AG09319 (cell line): ENCODE measurements around the gene AKR1C2.
A peak's percentile ranks its signal among the peaks of the same experiment; 100 is the strongest.
"Not testable (repeated sequence)": the region's sequence is repeated elsewhere in the genome, so short reads cannot be mapped to it uniquely, and the experiment has no call there.

ENCODE experiments used
- DNase-seq: peaks from one replicate; pipeline ENCODE4 v3.0.0-alpha.2; 2010; ENCODE audit warnings: low read depth; ENCODE audit errors: extremely low read depth
- TF ChIP-seq, protein P1 (sequence below): IDR thresholded peaks from 2 replicates; pipeline ENCODE4 v1.5.1; 2011; ENCODE audit warnings: low read depth, mild to moderate bottlenecking, inconsistent platforms, low read length, moderate library complexity

Gene AKR1C2

DNA sequence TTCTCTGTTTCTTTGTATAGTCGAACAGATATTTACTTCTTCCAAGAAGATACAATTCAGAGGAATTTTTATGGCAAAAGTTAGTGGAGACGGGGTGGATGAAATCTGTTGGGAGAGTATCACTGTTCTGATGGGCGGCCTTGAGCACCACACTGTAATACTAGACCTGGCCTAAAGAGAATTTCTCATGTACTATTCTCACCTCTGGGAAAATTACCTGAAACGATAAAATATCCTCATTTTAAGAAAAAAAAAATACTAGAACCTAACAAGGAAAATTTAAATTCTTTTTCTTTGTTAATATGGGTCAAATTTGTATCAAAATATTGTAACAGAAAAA, 39.9 kb downstream of the AKR1C2 start:
- not testable (repeated sequence) for DNase-seq

DNA sequence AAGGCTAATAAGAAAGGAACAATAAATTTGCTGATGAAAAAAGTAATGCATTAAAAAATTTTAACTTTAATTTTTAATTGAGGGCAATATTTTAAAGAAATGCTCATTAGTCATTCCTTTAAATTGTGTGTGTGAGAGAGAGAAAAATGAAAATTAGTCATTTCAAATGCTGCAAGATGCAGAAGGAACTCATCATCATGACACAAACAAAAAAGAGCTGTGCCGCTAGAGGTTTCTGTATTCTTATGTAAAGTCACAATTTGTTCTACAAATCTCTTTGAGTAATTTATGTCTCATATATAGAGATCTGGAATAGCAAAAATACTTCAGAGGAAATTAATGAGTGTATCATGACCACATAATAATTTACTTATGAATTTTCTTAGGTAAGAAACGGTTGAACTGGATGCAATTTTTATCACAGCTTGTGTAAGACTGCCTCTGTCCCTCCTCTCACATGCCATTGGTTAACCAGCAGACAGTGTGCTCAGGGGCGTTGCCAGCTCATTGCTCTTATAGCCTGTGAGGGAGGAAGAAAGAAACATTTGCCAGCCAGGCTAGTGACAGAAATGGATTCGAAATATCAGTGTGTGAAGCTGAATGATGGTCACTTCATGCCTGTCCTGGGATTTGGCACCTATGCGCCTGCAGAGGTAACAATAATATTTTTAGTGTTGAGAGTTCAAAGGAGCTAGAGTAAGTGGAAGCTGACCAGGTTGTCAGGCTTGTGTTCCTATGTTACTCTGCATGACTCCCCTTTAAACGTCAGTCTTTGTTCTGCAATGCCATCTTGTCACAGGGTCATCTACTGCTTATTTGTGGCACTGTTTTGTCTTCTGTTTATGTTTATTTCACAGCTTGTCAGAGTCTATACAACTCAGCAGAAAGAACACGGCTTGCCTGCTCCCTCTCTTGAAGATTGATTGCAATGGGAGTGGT, 40.5 kb downstream of the AKR1C2 start, which contains the start of gene AKR1C1:
AKR1C1 (plus strand) TSS at position 540 of the 939 bp plus-strand sequence; CDS start at position 570, 30 bp downstream.
- DNase-seq = not testable (repeated sequence)

DNA sequence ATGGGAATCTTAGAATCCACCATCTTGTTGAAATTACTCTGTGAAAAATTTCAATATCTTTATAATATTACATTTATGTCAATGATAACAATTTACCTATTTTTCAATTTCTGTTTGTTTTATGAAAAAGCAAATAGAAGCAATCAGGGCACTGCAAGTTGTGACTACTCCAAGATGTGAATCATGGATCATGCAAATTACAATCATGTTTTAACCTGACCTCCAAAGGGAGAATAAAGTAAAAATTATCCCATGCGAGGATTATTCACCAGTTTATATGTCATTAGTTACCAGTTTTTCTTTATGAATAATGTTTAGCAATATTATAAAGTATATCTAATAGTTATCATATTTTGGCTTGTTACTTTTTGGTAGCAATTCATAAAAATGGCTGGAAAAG, 41.3 kb downstream of the AKR1C2 start:
- not testable (repeated sequence) for DNase-seq

DNA sequence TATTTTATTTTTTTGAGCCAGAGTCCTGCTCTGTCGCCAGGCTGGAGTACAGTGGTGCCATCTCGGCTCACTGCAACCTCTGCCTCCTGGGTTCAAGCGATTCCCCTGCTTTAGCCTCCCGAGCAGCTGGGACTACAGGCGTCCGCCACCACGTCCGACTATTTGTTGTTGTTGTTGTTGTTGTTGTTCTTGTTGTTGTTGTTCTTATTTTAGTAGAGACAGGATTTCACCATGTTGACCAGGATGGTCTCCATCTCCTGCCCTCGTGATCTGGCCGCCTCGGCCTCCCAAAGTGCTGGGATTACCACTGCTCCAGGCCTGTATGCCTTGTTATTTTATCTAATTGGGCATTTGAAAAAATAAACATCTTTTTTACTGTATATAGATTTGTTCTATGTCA, 42.1 kb downstream of the AKR1C2 start:
- not testable (repeated sequence) for DNase-seq

DNA sequence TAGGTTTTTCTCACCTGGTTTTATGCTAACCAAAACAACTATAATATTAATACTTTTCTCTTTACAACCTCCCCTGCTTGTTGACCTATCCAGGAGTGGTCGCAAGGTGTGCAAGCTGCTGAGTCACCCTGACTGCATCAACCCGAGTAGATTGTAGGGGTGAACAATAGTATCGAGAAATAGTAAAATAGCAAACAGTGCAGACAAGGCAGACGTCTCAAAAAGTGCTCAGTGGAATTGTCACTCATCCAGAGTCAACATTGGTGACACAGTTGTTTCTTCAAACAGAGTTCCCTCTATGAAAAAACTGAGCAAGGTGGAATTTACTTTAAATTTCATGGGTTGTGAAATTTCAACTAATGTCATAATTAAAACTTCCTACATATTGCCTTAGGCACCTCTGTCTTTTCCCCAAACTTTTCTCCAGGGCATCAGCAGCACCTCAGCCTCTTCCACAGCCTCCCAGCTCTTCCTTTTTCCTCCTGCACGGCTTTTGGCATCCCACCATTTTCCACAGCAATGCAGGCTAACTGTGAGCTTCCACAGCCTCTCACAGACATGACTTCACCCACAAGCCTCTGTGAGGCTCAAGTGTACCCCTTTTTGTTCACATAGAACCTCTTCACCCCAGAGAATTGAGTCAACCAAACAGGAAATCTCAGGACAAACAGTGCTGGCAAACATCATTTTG, 46.6 kb downstream of the AKR1C2 start:
- not testable (repeated sequence) for DNase-seq

DNA sequence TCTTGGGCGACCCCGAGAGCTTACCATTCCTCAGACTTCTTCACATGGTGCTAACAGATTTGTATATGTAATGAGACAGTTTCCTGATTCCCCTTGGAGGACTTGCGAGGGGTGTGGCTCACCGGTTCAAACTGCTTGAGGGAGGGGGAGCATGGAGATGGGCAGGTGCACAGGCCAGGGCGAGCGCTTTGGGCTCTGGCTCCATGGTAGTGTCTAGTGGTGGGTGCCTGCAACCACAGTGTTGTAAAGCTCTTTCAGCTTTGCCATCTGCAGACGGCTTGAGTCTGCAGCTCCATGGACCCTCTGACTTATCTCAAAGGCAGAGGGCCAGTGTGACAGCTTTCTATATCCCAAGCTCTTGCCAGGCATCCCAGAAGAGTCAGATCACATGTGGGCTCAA, 47.6 kb downstream of the AKR1C2 start:
- not testable (repeated sequence) for DNase-seq

DNA sequence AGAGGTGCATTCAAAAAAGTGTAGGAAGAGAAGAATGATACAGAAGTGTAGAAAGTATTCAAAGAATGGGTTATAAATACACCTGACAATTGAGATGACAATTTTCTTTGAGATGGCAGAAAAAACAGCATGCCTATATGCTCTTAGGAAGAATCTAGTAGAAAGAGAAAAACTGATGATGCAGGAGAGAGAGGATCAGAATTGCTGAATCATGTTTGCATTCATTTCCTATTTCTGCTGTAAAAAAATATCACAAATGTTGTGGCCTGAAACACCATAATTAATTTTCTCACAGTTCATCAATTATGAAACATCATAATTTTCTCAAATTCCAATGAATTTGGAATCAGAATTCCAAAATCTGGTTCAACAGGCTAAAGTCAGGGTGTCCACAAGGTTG, 50.3 kb downstream of the AKR1C2 start:
- DNase-seq = no peak
- TF ChIP-seq, protein P1, sequence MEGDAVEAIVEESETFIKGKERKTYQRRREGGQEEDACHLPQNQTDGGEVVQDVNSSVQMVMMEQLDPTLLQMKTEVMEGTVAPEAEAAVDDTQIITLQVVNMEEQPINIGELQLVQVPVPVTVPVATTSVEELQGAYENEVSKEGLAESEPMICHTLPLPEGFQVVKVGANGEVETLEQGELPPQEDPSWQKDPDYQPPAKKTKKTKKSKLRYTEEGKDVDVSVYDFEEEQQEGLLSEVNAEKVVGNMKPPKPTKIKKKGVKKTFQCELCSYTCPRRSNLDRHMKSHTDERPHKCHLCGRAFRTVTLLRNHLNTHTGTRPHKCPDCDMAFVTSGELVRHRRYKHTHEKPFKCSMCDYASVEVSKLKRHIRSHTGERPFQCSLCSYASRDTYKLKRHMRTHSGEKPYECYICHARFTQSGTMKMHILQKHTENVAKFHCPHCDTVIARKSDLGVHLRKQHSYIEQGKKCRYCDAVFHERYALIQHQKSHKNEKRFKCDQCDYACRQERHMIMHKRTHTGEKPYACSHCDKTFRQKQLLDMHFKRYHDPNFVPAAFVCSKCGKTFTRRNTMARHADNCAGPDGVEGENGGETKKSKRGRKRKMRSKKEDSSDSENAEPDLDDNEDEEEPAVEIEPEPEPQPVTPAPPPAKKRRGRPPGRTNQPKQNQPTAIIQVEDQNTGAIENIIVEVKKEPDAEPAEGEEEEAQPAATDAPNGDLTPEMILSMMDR = no peak

DNA sequence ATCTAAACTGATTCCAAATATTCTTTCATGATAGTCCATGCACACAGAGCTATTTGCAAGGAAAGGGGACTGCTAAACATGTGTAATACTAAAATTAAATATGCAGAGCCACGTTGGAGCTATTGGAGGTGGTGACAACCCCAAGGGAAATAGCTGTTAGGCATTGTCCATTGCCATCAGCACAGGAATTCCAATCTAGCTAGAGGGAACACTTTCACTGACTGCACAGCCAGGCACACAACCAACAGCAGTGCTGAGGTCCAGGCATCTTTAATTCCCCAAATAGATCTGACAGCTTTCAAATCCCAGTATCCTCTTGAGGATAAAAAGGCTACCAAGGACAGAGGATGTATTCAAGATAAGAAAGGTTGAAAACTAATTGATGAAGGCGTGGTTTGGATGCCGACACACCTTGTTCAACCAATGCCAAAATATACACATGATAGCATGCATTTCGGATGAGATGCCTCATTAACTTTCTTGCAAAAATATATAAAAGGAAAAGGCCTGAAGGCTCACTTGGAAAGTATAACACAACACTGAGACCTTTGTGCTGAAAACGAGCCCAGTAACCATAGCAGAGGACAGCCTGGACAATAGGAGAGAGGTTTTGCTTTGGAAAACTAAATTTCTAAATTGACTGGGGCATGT, 52.0 kb downstream of the AKR1C2 start:
- not testable (repeated sequence) for DNase-seq

DNA sequence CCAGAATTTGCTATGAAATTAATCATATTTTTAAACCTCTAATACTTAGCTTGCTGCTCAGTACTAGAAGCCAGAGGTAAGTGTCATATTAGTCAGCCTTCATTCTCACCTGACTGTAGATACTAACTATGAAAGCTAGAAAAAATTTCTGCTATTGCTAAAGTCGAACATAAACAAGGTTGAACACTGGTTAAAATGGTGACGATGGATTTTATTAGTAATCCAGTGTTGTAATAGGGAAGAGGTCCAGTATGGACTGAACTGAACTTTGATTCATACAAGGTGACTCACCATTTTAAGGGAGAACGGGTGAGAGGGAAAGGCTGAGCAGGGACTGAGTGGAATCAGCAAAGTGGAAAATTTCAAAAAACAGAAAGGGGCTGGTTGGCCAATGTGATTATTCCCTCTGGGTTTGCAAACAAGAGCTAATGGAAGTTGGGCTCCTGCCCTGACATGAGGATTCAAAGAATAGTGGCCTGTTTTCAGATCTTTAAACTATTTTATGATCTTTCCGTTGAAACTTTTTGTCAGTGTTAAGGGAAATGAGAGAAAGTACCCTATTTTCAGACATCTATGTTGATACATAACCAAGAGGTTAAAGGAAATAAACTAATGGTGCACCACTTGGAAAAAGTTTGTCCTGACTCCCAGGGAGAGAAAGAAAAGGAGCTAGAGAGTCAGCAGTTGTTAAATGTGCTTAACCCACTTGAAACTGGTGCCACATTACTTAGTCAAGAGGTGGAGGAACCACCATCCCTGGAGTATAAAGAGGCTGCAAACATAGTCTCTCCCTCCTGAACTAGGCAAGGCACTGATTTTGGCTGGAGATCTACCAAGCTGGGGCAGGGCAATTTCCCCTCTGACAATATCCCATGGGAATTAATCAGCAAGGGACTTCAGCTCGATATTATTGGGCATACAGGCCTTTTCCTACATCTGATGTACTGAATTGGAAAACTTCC, 55.7 kb downstream of the AKR1C2 start:
- peak; percentile 81 for DNase-seq
- TF ChIP-seq, protein P1 = no peak

DNA sequence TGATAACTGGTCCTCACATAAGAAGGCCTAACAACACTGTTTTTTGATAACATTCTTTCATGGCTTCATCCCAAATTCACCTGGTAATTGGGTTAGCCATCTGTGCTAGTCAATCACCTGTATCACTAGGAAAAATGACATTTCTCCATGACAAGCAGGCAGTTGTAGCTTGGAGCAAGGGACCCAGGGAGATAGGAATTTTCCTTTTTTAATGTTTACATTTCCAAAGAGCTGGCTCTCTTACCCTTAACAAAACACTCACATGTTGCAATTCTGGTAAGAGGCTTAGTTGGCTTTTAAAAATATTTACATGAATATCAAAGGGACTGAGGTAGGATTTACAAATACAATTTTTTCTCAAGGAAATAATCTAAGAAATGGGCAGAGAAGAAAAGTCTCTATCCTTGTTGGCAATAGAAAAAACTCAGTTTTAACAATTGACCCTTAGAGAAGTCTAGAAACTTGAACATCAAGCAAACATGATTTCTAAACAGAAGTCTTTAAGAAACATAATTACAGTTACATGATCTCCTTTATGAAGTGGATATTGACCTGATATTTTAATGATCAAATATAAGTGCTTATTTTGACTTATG, 56.5 kb downstream of the AKR1C2 start:
- no peak for DNase-seq
- TF ChIP-seq, protein P1 = no peak
